IMR-90 (cell line): ENCODE results near the gene SDK1. TPM values are rescaled to one million over a fixed set of nuclear protein-coding genes. Genes with fewer than 3 reads are reported as not detected.

Experiments used
- ATAC-seq: fragments of 200-7000 bp; cut with Tn5 transposase; 2 replicates; pipeline ENCODE4 v1.9.1; 2020; ENCODE audit warnings: low read depth, mild to moderate bottlenecking, moderate library complexity
- BruUV-seq: library from RNA; stranded (reverse); fragments of 400-500 nt; replicated peaks from 2 replicates; lab custom pipeline; 2021; lab: Mats Ljungman, UMichigan
- CTCF ChIA-PET: fragments of 300-600 bp; formaldehyde crosslinking; extraction: SDS; loops from one replicate; lab custom pipeline; 2021; ENCODE audit warnings: antibody characterized with exemption; lab: Yijun Ruan, JAX
- POLR2A ChIA-PET: fragments of 300-600 bp; sonication (Branson Sonifier 250); formaldehyde crosslinking; loops from one replicate; lab custom pipeline; 2022; ENCODE audit warnings: antibody characterized with exemption; ENCODE audit not compliant: unreplicated experiment; lab: Charles Lee
- DNase-seq: peaks from one replicate; pipeline ENCODE4 v3.0.0; 2013
- H2AFZ ChIP-seq: replicated peaks from 2 replicates; pipeline ENCODE3; 2013; ENCODE audit warnings: low read length, mild to moderate bottlenecking; ENCODE audit not compliant: poor library complexity
- H2AK5ac ChIP-seq: 2 replicates; pipeline ENCODE4 v1.6.1; 2013; ENCODE audit warnings: low read depth, low read length, inconsistent platforms
- H2AK9ac ChIP-seq: replicated peaks from 2 replicates; pipeline ENCODE3; 2013; ENCODE audit warnings: mild to moderate bottlenecking, low read depth, low read length, moderate library complexity; ENCODE audit not compliant: poor library complexity
- H2BK120ac ChIP-seq: 2 replicates; pipeline ENCODE4 v1.6.1; 2013; ENCODE audit warnings: low read depth, low read length, inconsistent platforms
- H2BK15ac ChIP-seq: 3 replicates; pipeline ENCODE4 v1.6.1; 2013; ENCODE audit warnings: low read depth, low read length, inconsistent platforms
- H2BK20ac ChIP-seq: 2 replicates; pipeline ENCODE4 v1.6.1; 2013; ENCODE audit warnings: low read depth, mild to moderate bottlenecking, inconsistent platforms, low read length, moderate library complexity
- H2BK5ac ChIP-seq: 2 replicates; pipeline ENCODE4 v1.6.1; 2013; ENCODE audit warnings: mild to moderate bottlenecking, low read depth, low read length, inconsistent platforms; ENCODE audit not compliant: poor library complexity, severe bottlenecking
- H3K14ac ChIP-seq: replicated peaks from 2 replicates; pipeline ENCODE4 v1.6.1; 2013; ENCODE audit warnings: low read depth, low read length, inconsistent platforms
- H3K18ac ChIP-seq: 2 replicates; pipeline ENCODE4 v1.6.1; 2013; ENCODE audit warnings: low read depth, low read length, control low read depth
- H3K23ac ChIP-seq: 2 replicates; pipeline ENCODE4 v1.6.1; 2013; ENCODE audit warnings: low read depth, low read length, inconsistent platforms
- H3K27ac ChIP-seq: 2 replicates; pipeline ENCODE4 v1.5.1; 2013; ENCODE audit warnings: mild to moderate bottlenecking, control low read depth, low read length; ENCODE audit not compliant: insufficient read depth
- H3K27me3 ChIP-seq: 2 replicates; pipeline ENCODE4 v1.6.1; 2013; ENCODE audit warnings: low read length; ENCODE audit not compliant: control insufficient read depth, insufficient read depth
- H3K36me3 ChIP-seq: 2 replicates; pipeline ENCODE4 v1.6.1; 2013; ENCODE audit warnings: low read length, mixed read lengths; ENCODE audit not compliant: control insufficient read depth, insufficient read depth
- H3K4ac ChIP-seq: 2 replicates; pipeline ENCODE4 v1.6.1; 2013; ENCODE audit warnings: low read depth, low read length, inconsistent platforms
- H3K4me1 ChIP-seq: 2 replicates; pipeline ENCODE4 v1.6.1; 2013; ENCODE audit warnings: low read length, mixed read lengths; ENCODE audit not compliant: control insufficient read depth, insufficient read depth
- H3K4me2 ChIP-seq: 2 replicates; pipeline ENCODE4 v1.6.1; 2013; ENCODE audit warnings: low read depth, mild to moderate bottlenecking, control low read depth, low read length, moderate library complexity
- H3K4me3 ChIP-seq: 2 replicates; pipeline ENCODE4 v1.5.1; 2013; ENCODE audit warnings: low read depth, mild to moderate bottlenecking, control low read depth, low read length, moderate library complexity; ENCODE audit not compliant: insufficient read depth
- H3K56ac ChIP-seq: 2 replicates; pipeline ENCODE4 v1.6.1; 2013; ENCODE audit warnings: low read length, inconsistent platforms; ENCODE audit not compliant: insufficient read depth; ENCODE audit errors: extremely low read depth
- H3K79me1 ChIP-seq, 2 experiments: 2 replicates each; pipeline ENCODE4 v1.6.1; 2013; ENCODE audit warnings: low read length in 2 of 2, inconsistent platforms in 1 of 2, low read depth in 1 of 2
- H3K9ac ChIP-seq: 2 replicates; pipeline ENCODE4 v1.6.1; 2013; ENCODE audit warnings: low read depth, low read length, control low read depth
- H3K9me1 ChIP-seq: 2 replicates; pipeline ENCODE4 v1.6.1; 2013; ENCODE audit warnings: low read length, inconsistent platforms; ENCODE audit not compliant: insufficient read depth
- H3K9me3 ChIP-seq: 2 replicates; pipeline ENCODE4 v1.6.1; 2013; ENCODE audit warnings: low read length; ENCODE audit not compliant: control insufficient read depth, insufficient read depth
- H4K20me1 ChIP-seq: 2 replicates; pipeline ENCODE4 v1.6.1; 2013; ENCODE audit warnings: low read length, inconsistent platforms; ENCODE audit not compliant: insufficient read depth
- H4K5ac ChIP-seq: 2 replicates; pipeline ENCODE4 v1.6.1; 2013; ENCODE audit warnings: mild to moderate bottlenecking, low read depth, low read length, control low read depth
- H4K8ac ChIP-seq, 2 experiments: 2 replicates each; pipeline ENCODE4 v1.6.1; 2013; ENCODE audit warnings: low read depth in 2 of 2, low read length in 2 of 2, control low read depth in 1 of 2, inconsistent platforms in 1 of 2
- H4K91ac ChIP-seq: 2 replicates; pipeline ENCODE4 v1.6.1; 2013; ENCODE audit warnings: low read depth, low read length, inconsistent platforms; ENCODE audit not compliant: insufficient read depth
- BHLHE40 ChIP-seq: fragments of 150-350 bp; IDR thresholded peaks from 2 replicates; pipeline ENCODE4 v1.6.1; 2016; ENCODE audit warnings: mild to moderate bottlenecking, low read depth, low read length
- CHD1 ChIP-seq: IDR thresholded peaks from 2 replicates; pipeline ENCODE4 v1.6.1; 2012; ENCODE audit warnings: low read depth, low read length, improper control_type of control experiment
- FOS ChIP-seq: fragments of 150-350 bp; IDR thresholded peaks from 2 replicates; pipeline ENCODE4 v1.6.1; 2016; ENCODE audit warnings: low read depth, low read length
- MAFK ChIP-seq: IDR thresholded peaks from 2 replicates; pipeline ENCODE4 v1.6.1; 2012; ENCODE audit warnings: low read depth, low read length, improper control_type of control experiment
- RAD21 ChIP-seq: IDR thresholded peaks from 2 replicates; pipeline ENCODE4 v1.6.1; 2012; ENCODE audit warnings: low read length, improper control_type of control experiment
- SMC3 ChIP-seq: fragments of 150-350 bp; IDR thresholded peaks from 2 replicates; pipeline ENCODE4 v1.6.1; 2016; ENCODE audit warnings: low read depth, mild to moderate bottlenecking, antibody characterized with exemption, low read length, moderate library complexity
- WGBS, 2 experiments: methylation state at CpG; one replicate each; pipeline versions ENCODE4 v1.1.5 to v1.1.7; 2013; ENCODE audit warnings: missing lambda C conversion rate in 2 of 2; ENCODE audit not compliant: insufficient read length in 1 of 2; ENCODE audit errors: extremely low coverage in 2 of 2; 5-methylcytosine and 5-hydroxymethylcytosine counted together
- dilution Hi-C: fragments of 300-500 bp; cut with HindIII; formaldehyde crosslinking; loops from one replicate; pipeline ENCODE4 v1.14.3; 2018; ENCODE audit warnings: low sequenced_read_pairs; ENCODE audit not compliant: unreplicated experiment
- in situ Hi-C: fragments of 300-500 bp; cut with MboI; formaldehyde crosslinking; loops from 3 replicates; pipeline ENCODE4 v1.14.3; 2019; ENCODE audit warnings: low sequenced_read_pairs, inconsistent platforms, mixed read lengths
- intact Hi-C: fragments of 100-400 bp; cut with micrococcal nuclease; formaldehyde crosslinking; loops from 2 replicates; pipeline ENCODE4 v1.10.0; 2022
- polyA plus RNA-seq, 3 experiments: library from polyadenylated mRNA; depleted of rRNA; stranded (reverse); fragments of >200 nt; gene quantifications; 2 replicates each; pipeline ENCODE4 v1.2.3, GENCODE V29; 2012; ENCODE audit warnings: low replicate concordance in 1 of 3
- total RNA-seq: library from RNA; depleted of rRNA; stranded (reverse); fragments of >200 nt; gene quantifications from 2 replicates; pipeline ENCODE4 v1.2.3, GENCODE V29; 2012
- TF ChIP-seq, protein P1 (sequence below): fragments of 150-350 bp; IDR thresholded peaks from 2 replicates; pipeline ENCODE4 v1.6.1; 2016; ENCODE audit warnings: low read depth, mild to moderate bottlenecking, low read length, moderate library complexity, borderline replicate concordance
- TF ChIP-seq, protein P2 (sequence below): fragments of 150-350 bp; IDR thresholded peaks from 2 replicates; pipeline ENCODE4 v1.6.1; 2017; ENCODE audit warnings: mild to moderate bottlenecking, antibody characterized with exemption, low read length, low read depth

Gene SDK1
- total and polyA plus RNA-seq, 2 of the 4 experiments (the other 2 are of a cell fraction) = 1.5 to 1.6 TPM

DNA sequence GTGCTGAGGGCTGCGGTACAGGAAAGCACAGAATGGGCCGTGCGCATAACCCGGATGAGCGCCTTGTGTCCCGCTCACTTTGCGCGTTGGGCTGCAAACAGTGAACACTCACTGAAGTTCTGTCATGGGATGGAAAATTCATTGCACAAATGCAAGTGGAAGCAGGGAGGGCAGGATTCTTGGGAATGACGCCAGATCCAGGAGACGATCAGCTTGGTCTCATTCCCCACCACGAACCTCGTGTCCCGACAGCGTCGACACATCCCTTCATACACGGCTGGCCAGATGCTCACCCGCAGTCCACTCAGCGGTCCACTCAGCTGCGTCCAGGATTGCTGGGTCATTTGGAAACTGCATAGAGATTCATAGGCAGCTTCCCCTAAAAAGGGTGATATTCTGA, 607.1 kb downstream of the SDK1 start:
- H2AK9ac ChIP-seq = no peak overlapping the region
- H3K79me1 ChIP-seq = no peaks in the 10 kb centered on the region
- no peak overlapping the region for H2BK15ac ChIP-seq
- no peaks in the 10 kb centered on the region for H3K9me1 ChIP-seq
- TF ChIP-seq MAFK (no peak), SMC3 (no peak), CHD1 (no peak), FOS (no peak), BHLHE40 (no peak), RAD21 (no peak)
- TF ChIP-seq, protein P1, sequence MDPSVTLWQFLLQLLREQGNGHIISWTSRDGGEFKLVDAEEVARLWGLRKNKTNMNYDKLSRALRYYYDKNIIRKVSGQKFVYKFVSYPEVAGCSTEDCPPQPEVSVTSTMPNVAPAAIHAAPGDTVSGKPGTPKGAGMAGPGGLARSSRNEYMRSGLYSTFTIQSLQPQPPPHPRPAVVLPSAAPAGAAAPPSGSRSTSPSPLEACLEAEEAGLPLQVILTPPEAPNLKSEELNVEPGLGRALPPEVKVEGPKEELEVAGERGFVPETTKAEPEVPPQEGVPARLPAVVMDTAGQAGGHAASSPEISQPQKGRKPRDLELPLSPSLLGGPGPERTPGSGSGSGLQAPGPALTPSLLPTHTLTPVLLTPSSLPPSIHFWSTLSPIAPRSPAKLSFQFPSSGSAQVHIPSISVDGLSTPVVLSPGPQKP = no peak
- TF ChIP-seq, protein P2, sequence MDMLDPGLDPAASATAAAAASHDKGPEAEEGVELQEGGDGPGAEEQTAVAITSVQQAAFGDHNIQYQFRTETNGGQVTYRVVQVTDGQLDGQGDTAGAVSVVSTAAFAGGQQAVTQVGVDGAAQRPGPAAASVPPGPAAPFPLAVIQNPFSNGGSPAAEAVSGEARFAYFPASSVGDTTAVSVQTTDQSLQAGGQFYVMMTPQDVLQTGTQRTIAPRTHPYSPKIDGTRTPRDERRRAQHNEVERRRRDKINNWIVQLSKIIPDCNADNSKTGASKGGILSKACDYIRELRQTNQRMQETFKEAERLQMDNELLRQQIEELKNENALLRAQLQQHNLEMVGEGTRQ = no peak
- ATAC-seq = no peak
- no peak overlapping the region for H4K5ac ChIP-seq
- intact Hi-C loops (no loop called here), dilution Hi-C loops (no loop called here), in situ Hi-C loops (no loop called here)
- BruUV-seq = no TSS peak
- H3K14ac ChIP-seq = no peak overlapping the region
- H4K91ac ChIP-seq = no peak overlapping the region
- no peaks in the 10 kb centered on the region for H4K20me1 ChIP-seq
- ChIA-PET POLR2A (no interaction called here), CTCF (no interaction called here)
- H4K8ac ChIP-seq = no peak overlapping the region
- H3K27me3 ChIP-seq = no peaks in the 10 kb centered on the region
- no peak for DNase-seq
- no peak overlapping the region for H2BK20ac ChIP-seq
- H3K36me3 ChIP-seq = no peaks in the 10 kb centered on the region
- no peaks in the 10 kb centered on the region for H3K4me1 ChIP-seq
- no peak overlapping the region for H3K27ac ChIP-seq
- H2BK120ac ChIP-seq = no peak overlapping the region
- WGBS, 2 experiments = 20% methylated on average over 3 of the region's 19 CpGs; no CpG with 5 or more reads in 1 of the 2 experiments
- H3K9me3 ChIP-seq = peaks cover 9% of the 10 kb centered on the region
- H3K4me2 ChIP-seq = no peak overlapping the region
- H3K9ac ChIP-seq = no peak overlapping the region
- no peak overlapping the region for H2BK5ac ChIP-seq
- no peak overlapping the region for H2AK5ac ChIP-seq
- no peak overlapping the region for H3K56ac ChIP-seq
- H3K4ac ChIP-seq = no peak overlapping the region
- no peak overlapping the region for H3K18ac ChIP-seq
- no peak overlapping the region for H2AFZ ChIP-seq
- no peak overlapping the region for H3K4me3 ChIP-seq
- H3K23ac ChIP-seq = no peak overlapping the region
